KOPT-K1 (cell line): ENCODE data around the gene OGN.
A peak's percentile ranks its signal among the peaks of the same experiment; 100 is the strongest.

Experiments
- H3K27ac ChIP-seq: fragments of 200-600 bp; sonication (generic); 2 replicates; pipeline ENCODE4 v1.5.1; 2016; ENCODE audit warnings: antibody characterized with exemption, mild to moderate bottlenecking, low read depth, low read length; ENCODE audit not compliant: poor library complexity, severe bottlenecking
- H3K36me3 ChIP-seq: fragments of 200-600 bp; sonication (generic); 2 replicates; pipeline ENCODE4 v1.5.1; 2017; ENCODE audit warnings: antibody characterized with exemption, mild to moderate bottlenecking, low read length, moderate library complexity; ENCODE audit not compliant: insufficient read depth
- H3K9me3 ChIP-seq: fragments of 200-600 bp; sonication (generic); 2 replicates; pipeline ENCODE4 v1.5.1; 2017; ENCODE audit warnings: antibody characterized with exemption, low read length, mild to moderate bottlenecking; ENCODE audit not compliant: insufficient read depth, poor library complexity, severe bottlenecking

Gene OGN

DNA sequence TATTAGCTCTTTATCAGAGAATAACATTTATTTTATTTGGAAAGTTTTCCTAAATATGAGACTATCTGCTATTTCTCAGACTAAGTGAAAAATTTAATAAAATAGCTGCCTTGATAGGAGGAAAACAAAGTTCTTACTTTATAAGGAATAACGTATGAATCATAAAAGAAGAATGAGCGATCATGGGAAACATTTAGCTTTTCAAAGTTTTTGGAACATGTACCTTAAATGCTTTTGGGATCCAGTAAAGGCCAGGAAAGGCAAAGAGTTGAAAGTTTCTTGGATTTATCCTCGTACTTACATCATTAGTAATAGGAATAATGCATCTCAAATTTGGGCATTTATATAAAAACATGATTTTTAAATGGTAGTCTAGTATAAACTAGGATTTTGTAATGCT lies 19.4 kb downstream of the OGN start:
- Histone ChIP-seq H3K9me3 (no peaks in the 10 kb centered on the region), H3K27ac (no peak overlapping the region), H3K36me3 (peaks cover 21% of the 10 kb centered on the region; the same call in 1 of the 2 replicates)

DNA sequence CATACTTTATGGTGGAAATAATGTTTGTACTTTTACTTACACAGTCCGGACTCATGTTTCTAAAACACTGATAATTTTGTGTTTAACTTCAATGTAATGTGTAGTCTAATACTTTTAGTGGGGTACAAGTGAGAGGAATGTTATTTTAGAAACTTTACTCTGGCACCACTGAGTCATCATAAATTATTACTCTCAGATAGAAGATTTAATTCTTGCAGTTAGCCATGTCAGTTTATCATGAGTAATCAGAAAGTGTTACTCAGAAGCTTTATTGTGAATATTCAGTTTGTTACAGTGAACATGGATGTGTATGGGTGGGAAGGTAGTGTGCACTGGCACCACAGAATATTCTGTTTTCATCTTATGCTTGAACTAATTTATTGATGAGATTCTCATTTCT lies 20.0 kb downstream of the OGN start:
- Histone ChIP-seq H3K36me3 (peaks cover 21% of the 10 kb centered on the region; the same call in 1 of the 2 replicates), H3K27ac (no peak overlapping the region), H3K9me3 (no peaks in the 10 kb centered on the region)

DNA sequence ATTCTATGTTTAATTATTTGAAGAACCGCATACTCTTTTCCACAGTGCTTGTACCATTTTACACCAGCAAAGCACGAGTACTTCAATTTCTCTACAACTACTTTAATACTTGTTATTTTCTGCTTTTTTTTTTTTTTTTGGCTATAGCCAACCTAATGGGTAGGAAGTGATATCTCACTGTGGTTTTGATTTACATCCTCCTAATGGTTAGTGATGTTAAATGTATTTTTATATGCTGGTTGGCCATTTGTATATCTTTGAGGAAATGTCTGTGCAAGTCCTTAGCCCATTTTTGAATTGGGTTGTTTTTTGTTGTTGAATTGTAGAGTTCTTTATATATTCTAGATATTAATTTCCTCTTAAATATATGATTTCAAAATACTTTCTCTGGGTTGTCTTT lies 22.6 kb downstream of the OGN start:
- Histone ChIP-seq H3K9me3 (no peaks in the 10 kb centered on the region), H3K27ac (no peak overlapping the region), H3K36me3 (peaks cover 21% of the 10 kb centered on the region; the same call in 1 of the 2 replicates)

DNA sequence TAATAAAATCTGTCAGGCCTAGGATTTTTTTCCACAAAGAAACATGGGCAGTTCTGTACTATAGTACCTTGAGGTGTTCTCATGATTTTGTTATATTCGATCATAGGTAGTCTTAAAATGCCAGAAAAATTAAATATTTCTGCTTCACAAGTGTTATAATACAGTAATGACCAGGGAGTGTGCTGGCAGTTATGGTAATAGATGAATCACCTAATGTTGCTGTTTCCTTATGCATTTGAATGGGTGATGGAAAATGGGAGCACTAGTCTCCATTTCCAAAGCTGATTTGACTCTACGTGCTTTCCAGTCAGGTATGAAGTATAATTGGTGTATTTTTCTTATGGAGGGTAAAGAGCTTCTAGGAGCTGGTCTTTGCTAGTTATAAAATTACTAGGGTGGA lies 23.8 kb downstream of the OGN start:
- H3K27ac ChIP-seq, result no peak overlapping the region
- peaks cover 1% of the 10 kb centered on the region for H3K9me3 ChIP-seq
- peaks cover 11% of the 10 kb centered on the region; the same call in 1 of the 2 replicates for H3K36me3 ChIP-seq

DNA sequence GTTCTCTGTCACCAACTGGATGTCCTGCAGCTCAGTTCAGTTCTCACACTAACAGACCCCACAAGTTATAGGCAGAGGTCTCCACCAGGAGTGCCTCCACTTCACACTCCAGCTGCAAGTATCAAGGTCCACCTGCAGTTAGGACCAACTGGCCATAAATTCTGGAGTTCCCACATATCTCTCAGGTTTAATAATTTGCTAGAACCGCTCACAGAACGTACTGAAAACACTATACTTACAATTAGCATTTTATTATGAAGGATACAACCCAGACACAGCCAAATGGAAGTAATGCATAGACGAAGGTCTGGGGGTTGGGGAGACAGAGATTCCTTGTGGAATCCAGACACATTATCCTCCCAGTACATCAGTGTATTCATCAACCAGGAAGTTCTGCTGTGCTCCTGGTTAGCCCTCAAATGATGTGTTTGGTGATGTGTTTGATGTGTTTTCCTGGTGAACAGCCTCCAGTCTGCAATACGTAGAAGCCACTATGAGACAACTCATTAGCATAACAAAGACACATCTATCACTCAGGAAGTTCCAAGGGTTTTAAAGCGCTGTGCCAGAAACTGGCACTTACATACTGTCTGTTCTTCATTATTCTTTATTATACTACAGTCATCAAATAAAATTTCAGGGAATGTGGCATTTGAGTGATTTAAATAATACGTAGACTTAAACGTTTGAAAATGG lies 25.4 kb downstream of the OGN start:
- Histone ChIP-seq H3K36me3 (peaks cover 13% of the 10 kb centered on the region), H3K27ac (peak overlapping the region; percentile 74), H3K9me3 (peaks cover 17% of the 10 kb centered on the region)

DNA sequence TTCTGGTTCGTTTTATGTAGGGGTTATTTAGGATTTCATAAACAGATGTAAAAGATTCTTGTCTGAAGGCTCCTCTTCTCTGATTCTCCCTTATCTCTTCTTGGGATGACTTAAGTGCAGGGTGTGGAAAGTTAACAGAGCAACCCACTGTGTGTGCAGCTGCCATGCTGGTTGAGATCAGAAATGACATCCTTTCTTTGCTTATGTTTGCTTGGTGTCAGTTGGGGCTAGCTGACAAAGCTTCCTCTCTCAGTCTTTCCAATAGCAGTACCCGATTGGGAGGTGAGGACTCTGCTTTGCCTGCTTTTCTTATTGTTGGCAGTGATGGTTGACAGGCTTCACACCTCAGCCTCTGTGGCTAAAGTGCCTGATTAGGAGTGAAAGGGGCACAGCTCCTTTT lies 26.5 kb downstream of the OGN start:
- Histone ChIP-seq H3K36me3 (peaks cover 22% of the 10 kb centered on the region), H3K9me3 (peaks cover 28% of the 10 kb centered on the region), H3K27ac (peak overlapping the region; percentile 74)

DNA sequence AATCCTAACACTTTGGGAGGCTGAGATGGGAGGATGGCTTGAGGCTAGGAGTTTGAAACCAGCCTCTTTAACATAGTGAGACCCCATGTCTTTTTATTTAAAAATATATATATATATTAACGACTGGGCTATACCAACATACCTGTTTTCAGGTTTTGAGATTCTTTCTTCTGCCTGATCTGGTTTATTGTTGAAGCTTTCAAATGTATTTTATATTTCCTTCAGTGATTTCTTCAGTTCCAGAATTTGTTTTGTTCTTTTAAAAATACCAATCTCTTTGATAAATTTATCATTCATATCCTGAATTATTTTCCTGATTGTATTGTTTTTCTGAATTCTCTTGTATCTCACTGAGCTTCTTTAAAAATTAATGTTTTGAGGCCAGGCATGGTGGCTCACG lies 31.2 kb downstream of the OGN start:
- peaks cover 35% of the 10 kb centered on the region for H3K9me3 ChIP-seq
- peaks cover 19% of the 10 kb centered on the region; the same call in 1 of the 2 replicates for H3K36me3 ChIP-seq
- no peak overlapping the region for H3K27ac ChIP-seq

DNA sequence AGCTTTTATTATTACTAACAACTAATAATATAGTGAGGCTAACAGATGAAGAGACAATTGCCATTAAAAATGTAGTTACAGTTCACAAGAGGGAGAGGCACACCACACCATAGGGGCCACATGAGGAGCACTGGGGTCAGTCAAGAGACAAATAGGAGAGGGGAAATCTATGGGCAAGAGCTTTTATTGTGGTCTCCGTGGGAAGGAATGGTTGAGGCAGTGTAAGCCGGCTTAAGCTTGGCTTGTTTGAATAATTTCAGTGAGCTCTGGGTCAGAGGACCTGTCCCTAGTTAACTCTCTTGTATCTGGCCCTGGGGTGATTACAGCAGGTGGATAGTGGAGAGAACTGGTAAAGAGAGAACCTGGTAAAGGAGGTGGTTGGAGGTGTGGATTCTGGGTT lies 35.3 kb downstream of the OGN start:
- peaks cover 28% of the 10 kb centered on the region for H3K36me3 ChIP-seq
- H3K27ac ChIP-seq, result no peak overlapping the region
- peaks cover 19% of the 10 kb centered on the region for H3K9me3 ChIP-seq

DNA sequence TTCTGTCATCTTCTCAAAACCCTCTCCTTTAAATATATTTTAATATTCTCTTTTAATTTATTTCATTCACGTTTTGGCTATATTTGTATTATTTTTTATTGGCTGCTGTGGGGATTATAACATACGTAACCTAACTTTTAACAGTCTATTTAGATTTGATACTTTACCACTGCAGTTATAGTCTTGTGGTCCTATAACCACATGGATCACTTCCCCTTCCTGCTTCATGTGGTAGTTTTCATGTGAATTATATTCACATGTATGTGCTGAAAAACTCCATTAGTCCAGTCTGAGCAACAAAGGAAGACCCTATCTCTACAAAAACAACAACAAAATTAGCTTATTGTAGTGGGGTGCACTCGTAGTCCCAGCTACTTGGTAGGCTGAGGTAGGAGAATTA lies 44.3 kb downstream of the OGN start:
- peaks cover 8% of the 10 kb centered on the region for H3K9me3 ChIP-seq
- H3K36me3 ChIP-seq, result peaks cover 10% of the 10 kb centered on the region
- peak overlapping the region; percentile 50 for H3K27ac ChIP-seq

DNA sequence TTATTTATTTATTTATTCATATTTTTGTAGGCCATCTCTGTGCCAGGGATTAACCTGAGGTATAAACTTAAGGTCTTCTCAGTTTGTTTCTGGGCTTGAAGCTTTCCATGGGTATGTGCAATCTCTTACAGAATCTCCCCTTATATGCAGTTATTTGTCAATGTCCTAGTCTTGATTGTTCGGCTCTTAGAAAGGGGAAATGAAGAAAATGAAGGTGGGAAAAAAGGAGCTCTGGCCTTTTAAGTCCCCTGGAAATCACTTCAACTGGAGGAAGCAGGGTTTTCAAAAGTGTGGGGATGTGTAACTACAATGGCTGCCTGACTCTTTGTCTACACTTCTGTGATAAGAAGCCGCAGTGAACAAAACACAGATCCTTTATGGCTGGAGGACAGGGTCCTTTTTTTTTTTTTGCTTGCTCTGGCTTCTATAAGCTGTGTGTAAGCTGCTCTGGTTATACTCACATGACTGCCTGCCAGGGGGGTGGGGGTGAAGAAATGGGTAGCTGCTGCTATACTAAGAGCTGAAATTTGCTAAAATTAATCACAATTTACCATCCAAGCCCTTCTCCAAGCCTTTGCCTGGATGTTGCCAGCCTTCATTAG lies 44.9 kb downstream of the OGN start:
- Histone ChIP-seq H3K9me3 (peaks cover 10% of the 10 kb centered on the region), H3K36me3 (peaks cover 12% of the 10 kb centered on the region), H3K27ac (peak overlapping the region; percentile 50)

DNA sequence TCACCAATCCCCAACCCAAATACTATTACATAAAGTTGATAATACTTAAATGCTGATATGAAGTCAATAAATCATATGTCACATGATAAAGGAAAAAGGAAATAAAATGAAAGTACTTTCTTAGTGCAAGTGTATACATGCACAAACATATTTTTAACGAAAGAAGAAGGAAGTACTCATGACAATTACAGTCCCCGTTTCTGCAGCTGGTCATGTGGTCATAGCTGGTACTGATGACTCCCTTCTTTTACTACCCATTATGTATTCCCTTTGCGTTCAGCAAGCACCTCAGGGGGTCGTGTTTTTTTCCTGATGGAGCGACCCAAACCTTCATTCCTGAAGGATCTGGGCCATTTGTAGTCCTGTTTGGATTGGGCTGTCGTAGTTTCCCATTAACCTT lies 51.3 kb downstream of the OGN start:
- Histone ChIP-seq H3K9me3 (peaks cover 15% of the 10 kb centered on the region), H3K36me3 (peaks cover 41% of the 10 kb centered on the region), H3K27ac (no peak overlapping the region)

DNA sequence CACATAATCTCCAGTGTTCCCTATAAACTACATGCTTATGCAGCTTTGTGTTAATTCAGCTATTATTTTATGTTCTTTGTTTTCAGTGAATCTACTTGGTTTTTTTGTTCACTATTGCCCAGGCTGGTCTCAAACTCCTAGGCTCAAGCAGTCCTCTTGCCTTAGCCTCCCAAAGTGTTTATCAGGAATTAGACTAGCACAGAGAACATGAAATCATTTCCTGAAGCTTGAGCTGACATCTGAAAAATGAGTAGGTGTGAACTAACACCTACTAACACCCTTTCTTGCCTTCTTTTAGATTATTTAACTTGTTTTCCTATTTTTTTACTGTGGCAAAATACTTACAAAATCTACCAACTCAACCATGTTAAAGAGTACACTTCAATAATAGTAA lies 53.6 kb downstream of the OGN start:
- Histone ChIP-seq H3K36me3 (peaks cover 56% of the 10 kb centered on the region), H3K9me3 (peaks cover 9% of the 10 kb centered on the region), H3K27ac (no peak overlapping the region)

DNA sequence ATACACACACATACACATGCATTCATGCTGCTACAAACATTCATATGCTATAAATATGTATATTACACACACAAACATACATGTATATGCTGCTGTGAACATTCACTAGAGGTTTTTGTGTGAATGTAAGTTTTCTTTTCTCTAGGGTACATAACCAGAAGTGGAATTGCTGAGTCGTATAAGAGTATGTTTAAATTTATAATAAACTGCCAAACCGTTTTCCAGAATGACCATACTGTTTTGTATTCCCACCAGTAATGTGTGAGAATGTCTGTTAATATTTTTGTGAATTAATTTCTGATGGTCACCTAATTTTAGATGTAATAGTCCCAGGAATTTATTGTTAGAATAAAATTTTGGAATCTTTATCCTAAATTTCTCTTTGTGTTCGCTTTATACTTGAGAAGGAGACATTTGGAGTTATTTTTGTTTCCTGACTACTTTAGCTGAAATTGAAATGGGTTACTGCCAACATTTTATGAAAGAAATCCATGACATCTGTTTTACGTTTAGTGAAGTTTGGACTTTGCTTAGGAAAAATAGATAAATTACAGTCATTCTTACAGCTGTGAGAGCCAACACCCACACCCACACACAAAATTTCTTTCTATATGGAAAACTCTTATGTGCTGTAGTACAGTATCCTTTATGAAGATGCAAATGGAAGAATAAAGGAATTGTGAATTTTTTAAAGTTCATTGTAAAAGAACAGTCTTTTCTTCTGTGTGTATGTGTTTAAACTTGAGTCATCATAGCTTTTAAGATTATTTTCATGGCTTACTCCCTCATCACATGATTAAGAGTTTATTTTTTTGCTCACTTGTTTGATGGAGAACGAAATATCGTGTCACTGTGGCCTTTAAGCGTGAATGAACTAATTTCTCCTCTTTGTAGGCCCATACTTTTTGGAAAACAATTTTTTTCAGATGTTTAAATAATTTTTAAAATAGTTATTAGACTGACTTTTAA lies 54.3 kb downstream of the OGN start:
- Histone ChIP-seq H3K9me3 (peaks cover 9% of the 10 kb centered on the region), H3K27ac (no peak overlapping the region), H3K36me3 (peaks cover 59% of the 10 kb centered on the region)

DNA sequence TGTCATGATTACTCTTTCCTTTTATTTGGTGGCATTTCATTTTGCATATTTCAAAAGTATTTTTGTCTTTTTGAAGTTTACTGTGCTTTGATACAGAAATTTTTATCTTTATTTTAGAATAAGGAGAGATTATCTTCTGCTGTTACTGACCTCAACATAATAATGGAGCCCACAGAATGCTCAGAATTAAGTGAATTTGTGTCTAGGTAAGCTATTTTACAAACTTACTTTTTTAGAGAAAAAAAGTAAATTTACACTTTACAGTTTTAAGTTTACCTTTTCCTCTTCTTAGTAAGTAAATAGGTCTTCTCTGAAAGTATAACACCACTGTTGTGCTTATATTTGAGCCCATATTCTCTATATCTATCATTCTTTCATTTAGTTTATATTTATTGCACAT lies 58.8 kb downstream of the OGN start:
- Histone ChIP-seq H3K27ac (no peak overlapping the region), H3K9me3 (peaks cover 4% of the 10 kb centered on the region), H3K36me3 (peaks cover 41% of the 10 kb centered on the region)

DNA sequence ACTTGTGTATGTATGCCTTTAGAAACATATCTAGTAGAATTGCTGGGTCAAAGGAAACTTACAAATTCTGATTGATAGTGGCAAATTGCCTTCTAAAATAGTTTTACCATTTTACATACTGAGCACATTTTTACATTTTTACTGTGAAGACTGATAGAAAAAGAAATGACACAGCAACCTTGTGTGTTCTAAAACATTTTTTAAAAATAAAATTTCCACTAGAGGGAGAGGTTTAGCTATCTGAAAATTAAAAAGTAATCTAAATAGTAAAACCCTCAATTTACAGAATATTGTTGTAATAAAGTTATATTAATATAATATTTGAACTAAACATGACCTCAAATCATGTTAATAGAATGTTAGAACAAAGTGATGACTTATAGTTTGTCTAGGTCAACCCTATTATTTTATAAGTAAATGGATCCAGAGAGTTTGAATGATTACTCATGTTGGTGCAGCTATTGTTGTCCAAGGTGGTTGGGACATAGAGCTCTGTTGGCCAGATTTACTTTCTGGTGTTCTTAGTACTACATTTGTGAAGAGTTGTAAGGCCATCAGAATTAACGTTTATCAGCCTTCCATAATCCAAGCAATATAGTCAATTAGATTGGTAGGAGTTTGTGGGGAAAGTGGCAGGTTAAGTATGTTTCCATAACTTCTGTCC lies 61.4 kb downstream of the OGN start:
- Histone ChIP-seq H3K9me3 (peaks cover 20% of the 10 kb centered on the region), H3K36me3 (peaks cover 62% of the 10 kb centered on the region), H3K27ac (no peak overlapping the region)
